HL-60 (cell line): ENCODE data around the gene FBXL17.

Experiments used
- DNase-seq, 2 experiments: peaks; one replicate each; pipeline ENCODE4 v3.0.0-alpha.2; 2010 to 2020; ENCODE audit warnings: low read depth in 1 of 2, low spot score in 1 of 2
- H3K27ac ChIP-seq: fragments of 250-450 bp; sonication (Bioruptor Pico); replicated peaks from 2 replicates; pipeline ENCODE4 v1.5.1; 2020; ENCODE audit warnings: mild to moderate bottlenecking, moderate library complexity
- H3K27me3 ChIP-seq: fragments of 250-450 bp; sonication (Bioruptor Pico); 2 replicates; pipeline ENCODE4 v1.5.1; 2021; ENCODE audit warnings: mild to moderate bottlenecking, moderate library complexity; ENCODE audit not compliant: insufficient read depth, poor library complexity, severe bottlenecking
- H3K4me3 ChIP-seq: replicated peaks from 2 replicates; pipeline ENCODE4 v1.5.1; 2011; ENCODE audit warnings: mild to moderate bottlenecking, control low read depth, low read length; ENCODE audit not compliant: insufficient read depth
- GABPA ChIP-seq: IDR thresholded peaks from 2 replicates; pipeline ENCODE4 v1.6.1; 2012; ENCODE audit warnings: low read depth
- POLR2AphosphoS5 ChIP-seq: IDR thresholded peaks from 2 replicates; pipeline ENCODE4 v1.6.1; 2012; ENCODE audit warnings: low read depth
- SPI1 ChIP-seq: IDR thresholded peaks from 2 replicates; pipeline ENCODE4 v1.6.1; 2012; ENCODE audit warnings: low read depth, mild to moderate bottlenecking, borderline replicate concordance
- TF ChIP-seq, protein P1 (sequence below): IDR thresholded peaks from 2 replicates; pipeline ENCODE4 v1.6.1; 2012; ENCODE audit warnings: low read depth; ENCODE audit not compliant: insufficient replicate concordance
- TF ChIP-seq, protein P2 (sequence below): IDR thresholded peaks from one replicate; pipeline ENCODE4 v1.5.1; 2011; ENCODE audit warnings: low read length, control low read depth, inconsistent platforms; ENCODE audit not compliant: insufficient read depth

The FBXL17 gene

DNA sequence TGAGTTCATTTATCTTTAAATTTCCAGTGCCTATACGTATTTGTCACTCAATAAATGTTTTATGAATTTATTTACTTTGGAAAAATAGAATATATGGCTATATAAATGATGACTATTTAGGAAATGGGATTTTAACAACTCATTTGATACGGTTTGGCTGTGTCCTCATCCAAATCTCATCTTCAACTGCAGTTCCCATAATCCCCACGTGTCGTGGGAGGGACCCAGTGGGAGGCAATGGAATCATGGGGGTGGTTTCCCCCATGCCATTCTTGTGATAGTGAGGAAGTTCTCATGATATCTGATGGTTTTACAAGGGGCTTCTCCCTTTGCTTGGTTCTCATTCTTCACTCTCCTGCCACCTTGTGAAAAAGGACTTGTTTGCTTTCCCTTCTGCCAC, 523.6 kb downstream of the FBXL17 start:
- TF ChIP-seq SPI1: no peak
- no peak for TF ChIP-seq GABPA
- TF ChIP-seq, protein P1, sequence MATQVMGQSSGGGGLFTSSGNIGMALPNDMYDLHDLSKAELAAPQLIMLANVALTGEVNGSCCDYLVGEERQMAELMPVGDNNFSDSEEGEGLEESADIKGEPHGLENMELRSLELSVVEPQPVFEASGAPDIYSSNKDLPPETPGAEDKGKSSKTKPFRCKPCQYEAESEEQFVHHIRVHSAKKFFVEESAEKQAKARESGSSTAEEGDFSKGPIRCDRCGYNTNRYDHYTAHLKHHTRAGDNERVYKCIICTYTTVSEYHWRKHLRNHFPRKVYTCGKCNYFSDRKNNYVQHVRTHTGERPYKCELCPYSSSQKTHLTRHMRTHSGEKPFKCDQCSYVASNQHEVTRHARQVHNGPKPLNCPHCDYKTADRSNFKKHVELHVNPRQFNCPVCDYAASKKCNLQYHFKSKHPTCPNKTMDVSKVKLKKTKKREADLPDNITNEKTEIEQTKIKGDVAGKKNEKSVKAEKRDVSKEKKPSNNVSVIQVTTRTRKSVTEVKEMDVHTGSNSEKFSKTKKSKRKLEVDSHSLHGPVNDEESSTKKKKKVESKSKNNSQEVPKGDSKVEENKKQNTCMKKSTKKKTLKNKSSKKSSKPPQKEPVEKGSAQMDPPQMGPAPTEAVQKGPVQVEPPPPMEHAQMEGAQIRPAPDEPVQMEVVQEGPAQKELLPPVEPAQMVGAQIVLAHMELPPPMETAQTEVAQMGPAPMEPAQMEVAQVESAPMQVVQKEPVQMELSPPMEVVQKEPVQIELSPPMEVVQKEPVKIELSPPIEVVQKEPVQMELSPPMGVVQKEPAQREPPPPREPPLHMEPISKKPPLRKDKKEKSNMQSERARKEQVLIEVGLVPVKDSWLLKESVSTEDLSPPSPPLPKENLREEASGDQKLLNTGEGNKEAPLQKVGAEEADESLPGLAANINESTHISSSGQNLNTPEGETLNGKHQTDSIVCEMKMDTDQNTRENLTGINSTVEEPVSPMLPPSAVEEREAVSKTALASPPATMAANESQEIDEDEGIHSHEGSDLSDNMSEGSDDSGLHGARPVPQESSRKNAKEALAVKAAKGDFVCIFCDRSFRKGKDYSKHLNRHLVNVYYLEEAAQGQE: no peak
- no peak for TF ChIP-seq POLR2AphosphoS5
- TF ChIP-seq, protein P2, sequence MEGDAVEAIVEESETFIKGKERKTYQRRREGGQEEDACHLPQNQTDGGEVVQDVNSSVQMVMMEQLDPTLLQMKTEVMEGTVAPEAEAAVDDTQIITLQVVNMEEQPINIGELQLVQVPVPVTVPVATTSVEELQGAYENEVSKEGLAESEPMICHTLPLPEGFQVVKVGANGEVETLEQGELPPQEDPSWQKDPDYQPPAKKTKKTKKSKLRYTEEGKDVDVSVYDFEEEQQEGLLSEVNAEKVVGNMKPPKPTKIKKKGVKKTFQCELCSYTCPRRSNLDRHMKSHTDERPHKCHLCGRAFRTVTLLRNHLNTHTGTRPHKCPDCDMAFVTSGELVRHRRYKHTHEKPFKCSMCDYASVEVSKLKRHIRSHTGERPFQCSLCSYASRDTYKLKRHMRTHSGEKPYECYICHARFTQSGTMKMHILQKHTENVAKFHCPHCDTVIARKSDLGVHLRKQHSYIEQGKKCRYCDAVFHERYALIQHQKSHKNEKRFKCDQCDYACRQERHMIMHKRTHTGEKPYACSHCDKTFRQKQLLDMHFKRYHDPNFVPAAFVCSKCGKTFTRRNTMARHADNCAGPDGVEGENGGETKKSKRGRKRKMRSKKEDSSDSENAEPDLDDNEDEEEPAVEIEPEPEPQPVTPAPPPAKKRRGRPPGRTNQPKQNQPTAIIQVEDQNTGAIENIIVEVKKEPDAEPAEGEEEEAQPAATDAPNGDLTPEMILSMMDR: no peak
- Histone ChIP-seq H3K4me3 (no peak overlapping the region), H3K27ac (no peak overlapping the region), H3K27me3 (no peaks in the 10 kb centered on the region)
- DNase-seq: no peak

GRCh38 chr5:107857785-107858184, 524.1 kb downstream of the FBXL17 start:
- Histone ChIP-seq H3K4me3 (no peak overlapping the region), H3K27me3 (no peaks in the 10 kb centered on the region), H3K27ac (no peak overlapping the region)
- TF ChIP-seq SPI1: no peak
- no peak for TF ChIP-seq POLR2AphosphoS5
- TF ChIP-seq GABPA: no peak
- TF ChIP-seq, protein P2: no peak
- TF ChIP-seq, protein P1: no peak
- DNase-seq: no peak

DNA sequence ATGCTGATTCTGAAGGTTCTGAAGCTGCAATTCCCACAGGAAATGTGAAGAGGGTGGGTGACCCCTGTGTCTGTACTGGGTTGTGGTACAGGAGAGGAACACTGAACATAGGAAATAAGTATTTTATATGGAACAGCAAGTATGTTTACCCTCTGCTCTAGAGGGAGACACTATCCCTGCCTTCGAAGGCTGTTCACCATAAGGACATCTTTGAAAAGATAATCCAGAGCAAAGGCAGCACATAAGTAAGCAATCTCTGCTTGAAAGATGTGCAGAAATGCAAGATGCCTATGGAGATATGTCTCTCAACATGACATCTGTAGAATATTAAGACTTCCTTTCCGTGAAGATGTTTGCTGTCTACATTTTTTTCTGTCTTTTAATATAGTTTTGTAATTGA, 526.7 kb downstream of the FBXL17 start:
- H3K27ac ChIP-seq: no peak overlapping the region
- H3K27me3 ChIP-seq: no peaks in the 10 kb centered on the region
- no peak for TF ChIP-seq SPI1
- TF ChIP-seq, protein P1: no peak
- no peak for TF ChIP-seq POLR2AphosphoS5
- no peak for TF ChIP-seq GABPA
- TF ChIP-seq, protein P2: no peak
- no peak overlapping the region for H3K4me3 ChIP-seq
- DNase-seq: no peak
